Inflammatory macrophage treated with lipopolysaccharide for 4 hours (primary cell): Measurements from ENCODE around the gene DGCR6.
"Not testable (repeated sequence)": the region's sequence is repeated elsewhere in the genome, so short reads cannot be mapped to it uniquely, and the experiment has no call there.

Experiments used
- DNase-seq: peaks from one replicate; pipeline ENCODE4 v3.0.0-alpha.2; 2020

Gene DGCR6

DNA sequence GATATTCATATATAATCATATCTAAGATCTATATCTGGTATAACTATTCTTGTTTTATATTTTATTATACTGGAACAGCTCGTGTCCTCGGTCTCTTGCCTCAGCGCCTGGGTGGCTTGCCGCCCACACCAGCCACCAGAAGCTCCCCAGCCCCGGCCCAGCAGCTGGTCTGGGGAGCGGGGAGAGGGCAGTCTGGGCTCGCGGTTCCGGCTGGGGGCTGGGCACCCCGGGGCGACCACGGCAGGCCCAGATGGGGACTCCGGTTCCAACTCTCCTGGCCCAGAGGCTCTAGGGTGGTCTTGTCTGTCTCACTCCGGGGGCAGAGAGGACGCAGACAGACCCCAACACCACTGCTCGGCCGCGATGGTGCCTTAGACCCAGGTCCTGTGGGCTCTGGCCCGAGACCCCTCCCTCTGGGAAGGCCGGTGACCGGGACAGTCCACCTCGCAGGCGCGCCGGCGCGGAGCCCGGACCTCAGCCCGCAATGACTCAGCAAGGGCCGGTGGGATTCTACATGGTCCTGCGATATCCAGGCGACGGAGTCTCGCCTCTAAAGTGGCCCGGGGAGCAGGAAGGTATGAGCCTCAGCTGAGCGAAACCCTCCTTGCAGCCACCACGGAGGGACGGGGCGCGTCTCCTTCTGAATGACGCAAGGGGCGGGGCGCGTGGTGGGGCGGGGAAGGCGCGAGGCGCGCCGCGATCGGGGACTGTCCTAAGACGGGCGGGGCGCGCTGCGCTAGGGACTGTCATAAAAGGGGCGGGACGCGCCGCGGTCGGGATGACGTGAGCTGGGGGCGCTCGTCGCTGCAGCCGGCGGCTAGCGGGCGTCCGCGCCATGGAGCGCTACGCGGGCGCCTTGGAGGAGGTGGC lies at the start of gene DGCR6:
DGCR6 (plus strand) TSS at position 781 of the 870 bp plus-strand sequence; CDS start at position 836, 55 bp downstream.
- DNase-seq = no peak

GRCh38 chr22:18859314-18859713 lies 46.8 kb upstream of the DGCR6 start:
- DNase-seq = not testable (repeated sequence)

- DNase-seq = not testable (repeated sequence)
These were observed 24.9 kb upstream of the DGCR6 start for GRCh38 chr22:18881260-18881659.

- DNase-seq = not testable (repeated sequence)
These were observed 21.7 kb upstream of the DGCR6 start for GRCh38 chr22:18884465-18884864.

GRCh38 chr22:18888115-18888514 lies 18.0 kb upstream of the DGCR6 start:
- no peak for DNase-seq

DNA sequence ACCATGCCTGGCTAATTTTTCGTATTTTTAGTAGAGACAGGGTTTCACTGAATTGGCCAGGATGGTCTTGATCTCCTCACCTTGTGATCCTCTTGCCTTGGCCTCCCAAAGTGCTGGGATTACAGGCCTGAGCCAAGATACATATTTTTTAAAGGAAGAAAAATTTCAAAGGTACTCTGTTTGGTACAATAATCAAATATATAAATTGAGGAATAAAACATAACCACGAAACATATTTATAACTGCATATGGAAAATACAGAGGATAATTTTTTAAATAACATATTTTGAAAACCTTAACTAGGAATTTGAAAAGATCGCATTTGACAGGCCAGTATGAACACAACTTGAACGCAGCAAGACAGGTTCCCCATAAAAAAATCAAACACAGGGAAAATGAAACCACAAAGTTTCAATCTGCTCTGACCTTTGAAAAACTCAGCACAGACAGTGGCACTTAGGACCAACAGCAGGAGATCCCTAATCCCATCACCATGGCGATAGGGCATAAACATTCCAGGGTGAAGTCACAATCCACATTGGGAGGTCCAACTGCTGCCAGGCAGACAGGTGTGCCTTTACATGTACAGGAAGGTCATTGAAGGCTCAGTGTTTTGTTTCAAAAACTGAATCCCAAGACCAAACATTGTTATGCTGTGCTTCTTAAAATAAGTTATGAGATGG lies 15.5 kb upstream of the DGCR6 start:
- not testable (repeated sequence) for DNase-seq

GRCh38 chr22:18893775-18894174 lies 12.3 kb upstream of the DGCR6 start:
- DNase-seq = not testable (repeated sequence)

GRCh38 chr22:18896037-18896657 lies 10.0 kb upstream of the DGCR6 start:
- not testable (repeated sequence) for DNase-seq

GRCh38 chr22:18906410-18906745 lies 258 bp downstream of the DGCR6 start:
- DNase-seq = not testable (repeated sequence)

- no peak for DNase-seq
These were observed 776 bp downstream of the DGCR6 start for GRCh38 chr22:18906896-18907295.

DNA sequence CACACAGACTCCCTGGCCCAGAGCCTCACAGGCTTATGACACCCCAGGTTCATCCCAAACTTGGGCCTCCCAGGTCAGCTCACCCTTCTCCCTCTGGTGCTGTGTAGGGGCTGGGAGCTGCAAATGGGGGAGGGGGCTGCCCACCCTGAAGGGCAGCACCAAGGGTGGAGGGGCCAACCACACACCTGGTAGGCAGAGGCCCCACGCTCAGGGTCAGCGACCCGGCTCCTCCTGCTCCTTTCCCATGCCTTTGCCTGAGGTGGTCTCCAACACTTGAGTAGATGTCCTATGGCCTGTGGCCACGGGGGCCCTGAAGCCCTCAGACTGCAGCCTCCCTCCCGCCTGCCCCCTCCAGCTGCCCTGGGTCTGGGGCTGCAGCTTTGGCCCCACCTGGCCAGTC lies 3.4 kb downstream of the DGCR6 start:
- no peak for DNase-seq

DNA sequence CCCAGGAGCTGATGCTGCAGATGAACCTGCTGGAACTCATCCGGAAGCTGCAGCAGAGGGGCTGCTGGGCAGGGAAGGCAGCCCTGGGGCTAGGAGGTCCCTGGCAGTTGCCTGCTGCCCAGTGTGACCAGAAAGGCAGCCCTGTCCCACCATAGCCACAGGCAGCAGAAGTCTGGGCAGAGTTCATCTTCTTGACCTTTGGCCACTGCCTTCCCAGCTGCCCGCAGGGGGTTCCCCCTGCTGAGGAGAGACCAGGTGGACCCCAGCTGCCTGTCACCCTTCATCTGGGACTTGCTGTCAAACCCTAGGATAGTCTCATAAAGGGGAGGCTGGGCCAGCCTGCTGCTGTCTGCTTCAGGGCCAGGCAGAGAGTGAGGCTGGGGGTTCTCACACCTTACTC lies 5.4 kb downstream of the DGCR6 start:
- DNase-seq = not testable (repeated sequence)

DNA sequence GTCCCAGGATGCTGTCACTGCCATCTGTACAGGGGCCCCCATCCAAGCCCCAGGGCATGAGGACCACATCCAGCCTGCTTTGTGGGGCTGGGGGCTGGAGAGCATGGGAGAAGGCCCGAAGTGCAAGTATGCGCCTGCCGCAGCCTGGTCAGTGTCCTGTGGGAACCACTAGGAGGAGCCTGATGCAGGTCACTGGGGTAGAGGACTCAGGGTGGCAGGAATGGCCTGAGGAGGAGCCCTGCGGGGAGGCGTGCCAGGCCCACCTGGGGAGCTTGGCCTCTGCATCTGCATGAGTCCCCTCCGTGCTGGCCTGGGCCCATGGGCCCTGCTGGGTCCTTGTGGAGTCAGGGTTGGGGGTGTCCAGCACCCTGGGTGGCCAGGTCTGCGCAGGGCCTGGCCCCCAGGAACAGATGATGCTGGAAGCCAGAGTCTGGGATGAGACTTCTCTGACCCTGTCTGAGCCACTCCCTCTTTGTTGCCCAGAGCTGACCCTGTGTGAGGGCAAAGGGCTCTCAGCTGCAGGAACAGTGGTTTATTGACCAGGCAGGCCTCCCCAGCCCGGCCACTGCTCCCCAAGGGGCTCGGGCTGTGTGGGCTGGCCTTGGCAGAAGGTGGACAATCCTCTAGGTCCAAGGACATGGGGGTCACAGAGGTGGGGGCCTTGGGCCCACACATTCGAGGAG lies 6.3 kb downstream of the DGCR6 start:
- DNase-seq = not testable (repeated sequence)

DNA sequence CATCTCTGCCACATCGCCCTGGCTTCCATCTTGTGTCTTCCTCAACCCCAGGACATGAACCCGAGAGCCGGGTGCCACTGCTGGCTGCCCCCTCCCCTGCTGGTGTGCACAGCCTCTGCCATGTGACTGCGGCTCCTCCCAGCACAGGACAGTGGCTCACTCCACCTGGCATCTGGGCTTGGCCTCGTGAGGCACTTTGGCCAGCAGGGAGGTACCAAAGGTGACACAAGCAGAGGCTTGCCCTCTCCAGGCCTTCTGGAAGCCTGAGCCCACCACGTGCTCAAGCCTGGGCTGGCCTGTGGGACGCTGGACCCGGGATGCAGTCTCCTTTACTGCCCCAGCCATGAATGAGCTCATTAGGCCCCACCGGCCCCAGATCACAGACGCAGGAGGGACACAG lies 8.4 kb downstream of the DGCR6 start:
- not testable (repeated sequence) for DNase-seq

GRCh38 chr22:18915550-18915949 lies 9.4 kb downstream of the DGCR6 start:
- not testable (repeated sequence) for DNase-seq

GRCh38 chr22:18917818-18918217 lies 11.7 kb downstream of the DGCR6 start:
- not testable (repeated sequence) for DNase-seq

DNA sequence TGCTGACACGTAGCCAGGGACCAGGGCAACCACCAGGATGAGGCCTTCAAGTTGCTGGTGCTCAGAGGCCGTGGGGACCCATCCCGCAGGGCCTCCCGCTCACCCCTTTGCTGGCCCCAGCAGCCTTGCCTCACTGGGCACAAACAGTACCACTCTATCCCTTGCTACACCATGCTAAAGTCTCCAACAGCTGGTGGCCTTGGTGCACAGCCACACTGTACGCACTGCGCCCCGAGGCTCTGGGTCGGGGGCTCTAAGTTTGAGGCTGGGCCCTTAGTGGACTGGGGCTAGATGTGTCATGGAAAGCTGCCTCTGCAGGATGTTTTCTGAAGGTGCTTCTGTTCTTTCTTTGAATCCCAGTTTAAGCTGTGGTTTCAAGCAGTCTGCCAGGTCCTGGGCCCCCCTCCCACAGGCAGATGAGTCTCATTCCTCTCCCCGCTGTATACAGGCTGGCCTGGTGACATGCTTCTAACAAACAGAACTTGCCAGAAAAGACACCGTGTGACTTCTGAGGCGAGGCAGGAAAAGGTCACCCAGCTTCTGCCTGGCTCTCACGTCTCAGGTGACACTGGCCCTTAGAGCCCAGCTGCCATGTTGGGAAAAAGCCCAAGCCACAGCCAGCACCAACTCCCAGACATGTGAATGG lies 14.3 kb downstream of the DGCR6 start:
- DNase-seq = not testable (repeated sequence)

- no peak for DNase-seq
These were observed 19.4 kb downstream of the DGCR6 start for GRCh38 chr22:18925368-18926064.

- no peak for DNase-seq
These were observed 20.9 kb downstream of the DGCR6 start for GRCh38 chr22:18927020-18927419.

DNA sequence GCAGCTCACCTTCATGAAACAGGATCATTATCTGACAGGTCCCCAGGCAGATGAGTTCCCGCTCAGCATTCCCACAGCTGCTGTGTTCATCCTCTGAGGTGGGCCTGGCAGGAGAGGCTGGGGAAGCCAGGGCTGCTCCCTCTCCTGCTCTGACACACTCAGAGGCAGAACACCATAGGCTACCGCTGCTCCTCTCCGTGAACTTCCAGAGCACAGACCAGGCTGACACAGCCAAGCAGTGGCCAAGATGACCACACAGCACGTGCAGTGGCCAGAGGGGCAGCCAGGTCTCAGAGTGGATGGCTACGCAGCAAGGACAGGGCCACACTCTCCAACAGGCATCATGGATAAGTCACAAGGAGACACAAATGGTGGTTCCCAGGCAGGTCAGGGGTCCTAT lies 21.5 kb downstream of the DGCR6 start:
- DNase-seq = no peak

- no peak for DNase-seq
These were observed 23.3 kb downstream of the DGCR6 start for GRCh38 chr22:18929459-18929858.
